Measurements from ENCODE around the gene SMIM44.
"Not testable (repeated sequence)": the region's sequence is repeated elsewhere in the genome, so short reads cannot be mapped to it uniquely, and the experiment has no call there.

Gene SMIM44

DNA sequence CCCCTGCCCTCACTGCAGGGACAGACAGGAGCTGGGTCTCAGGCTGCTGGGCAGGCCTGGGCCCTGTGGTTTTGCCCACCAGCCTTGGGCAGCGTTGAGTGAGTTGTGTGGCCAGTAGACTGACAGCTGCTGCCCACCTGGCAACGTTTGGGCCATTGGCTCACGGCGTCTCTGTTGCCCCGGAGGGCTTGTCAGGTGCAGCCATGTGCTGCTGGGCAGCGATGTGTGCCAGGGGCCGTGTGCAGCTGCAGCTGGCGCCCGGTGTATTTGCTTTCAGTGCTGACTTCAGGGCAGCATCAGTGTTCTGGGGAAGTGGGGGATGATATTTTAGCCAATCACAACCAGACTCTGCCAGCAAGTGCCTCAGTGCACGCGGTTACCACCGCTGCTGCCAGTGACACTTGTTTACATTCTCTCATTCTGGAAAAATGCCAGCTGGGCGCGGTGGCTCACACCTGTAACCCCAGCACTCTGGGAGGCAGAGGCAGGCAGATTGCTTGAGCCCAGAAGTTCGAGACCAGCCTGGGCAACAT lies 33.5 kb upstream of the SMIM44 start:
- DNase-seq: peak; percentile 25

DNA sequence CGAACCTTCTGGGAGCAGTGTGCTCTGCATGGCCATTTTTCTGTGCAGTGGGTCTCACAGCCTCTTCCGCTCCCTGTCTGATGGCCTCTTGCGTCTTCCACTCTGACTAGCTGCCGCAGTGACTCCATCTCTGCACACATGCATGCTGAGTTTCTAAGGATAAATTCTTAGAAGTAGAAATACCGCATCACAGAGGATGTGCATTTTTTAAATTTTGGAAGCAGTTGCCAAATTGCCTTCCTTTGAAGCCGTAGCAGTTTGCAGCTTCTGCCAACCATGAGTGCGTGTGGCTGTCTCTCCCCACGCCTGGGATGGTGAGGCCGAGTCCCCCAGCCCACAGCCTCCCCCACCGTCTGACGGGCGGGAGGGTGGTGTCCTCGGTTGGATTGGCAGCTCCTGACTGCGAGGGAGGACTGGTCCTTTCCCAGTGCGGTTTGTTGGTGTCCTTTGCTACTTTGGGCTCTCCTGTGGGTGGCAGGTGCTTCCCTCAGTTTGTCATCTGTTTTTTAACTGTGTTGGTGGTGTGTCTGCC lies 32.7 kb upstream of the SMIM44 start:
- no peak for DNase-seq

- no peak for DNase-seq
Observed at GRCh38 chr19:3514930-3515329, 31.7 kb upstream of the SMIM44 start.

DNA sequence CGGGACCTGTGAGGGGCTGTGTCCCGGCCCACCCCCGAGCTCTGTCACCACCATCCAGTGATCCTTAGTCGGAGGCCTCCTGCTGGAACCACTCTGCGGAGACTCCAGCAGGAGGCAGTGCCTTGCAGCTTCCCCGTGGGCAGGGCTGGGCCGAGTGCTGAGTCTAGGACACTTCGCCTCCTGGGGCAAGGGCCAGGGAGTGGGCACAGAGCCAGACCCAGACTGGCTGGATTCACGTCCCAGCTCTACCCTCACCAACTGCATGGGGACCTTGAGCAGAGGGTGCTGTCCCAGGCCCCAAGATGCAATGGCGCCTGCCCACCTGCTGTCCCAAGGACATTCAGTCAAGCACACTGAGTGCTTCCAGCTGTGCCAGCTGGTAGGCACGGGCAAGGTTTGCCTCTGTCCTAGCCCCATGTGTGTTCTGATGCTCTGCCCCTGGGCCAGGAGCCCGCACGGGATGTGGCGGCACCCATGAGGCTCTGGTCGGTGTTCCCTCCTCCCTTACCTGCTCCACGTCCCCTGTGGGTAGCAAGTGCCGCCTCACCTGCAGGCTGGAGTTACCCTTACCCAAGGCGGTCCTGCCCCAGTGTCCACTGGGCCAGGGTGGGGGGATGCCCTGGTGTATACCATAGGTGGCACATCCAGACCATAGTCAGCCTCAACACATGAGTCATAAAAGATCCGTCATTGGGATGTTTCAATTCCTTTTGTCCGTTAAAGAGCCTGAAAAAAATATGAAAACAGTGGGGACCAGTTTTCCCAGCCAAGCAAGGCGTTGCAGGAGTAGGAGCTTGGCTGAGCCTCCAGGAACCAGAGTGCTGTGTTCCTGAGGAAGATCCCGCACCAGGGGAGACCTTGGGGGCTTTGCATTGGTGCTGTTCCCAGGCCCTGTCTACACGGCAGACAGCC lies 30.2 kb upstream of the SMIM44 start:
- DNase-seq: no peak

GRCh38 chr19:3512562-3513228 lies 29.5 kb upstream of the SMIM44 start:
- no peak for DNase-seq

DNA sequence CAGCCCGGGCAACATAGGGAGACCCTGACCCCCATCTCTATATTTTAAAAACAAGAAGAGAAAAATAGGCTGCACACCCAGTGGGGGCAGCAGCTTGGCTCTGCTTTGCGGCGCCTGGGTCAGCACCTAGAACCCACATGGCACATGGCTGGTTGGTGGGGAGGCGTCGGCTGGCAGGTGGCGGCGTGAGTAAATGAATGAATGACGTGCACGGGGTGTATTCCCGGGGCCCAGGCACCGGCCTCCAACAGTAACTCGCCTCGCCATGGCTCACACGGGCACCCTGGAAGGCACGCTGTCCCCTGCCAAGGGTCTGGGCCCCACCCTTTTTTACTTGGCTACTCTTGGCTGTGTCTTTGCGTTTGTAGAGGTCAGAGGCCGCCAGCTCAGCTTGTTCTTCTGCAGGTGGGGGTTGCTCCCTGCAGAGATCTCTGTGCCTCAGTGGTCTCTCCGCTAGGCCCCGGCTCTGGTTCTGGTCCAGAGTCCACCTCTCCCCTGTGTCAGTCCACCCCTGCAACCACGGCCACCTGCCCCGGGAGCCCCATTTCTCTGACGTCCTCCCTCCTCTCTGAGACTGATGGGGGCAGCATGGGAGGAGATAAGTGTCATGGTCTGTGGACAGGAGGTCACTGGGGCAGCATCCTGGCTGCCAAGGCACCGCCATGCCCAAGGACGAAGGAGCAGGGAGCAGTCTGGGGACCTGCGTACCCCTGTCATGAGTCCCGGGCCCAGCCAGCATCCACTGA lies 28.4 kb upstream of the SMIM44 start:
- DNase-seq: no peak

DNA sequence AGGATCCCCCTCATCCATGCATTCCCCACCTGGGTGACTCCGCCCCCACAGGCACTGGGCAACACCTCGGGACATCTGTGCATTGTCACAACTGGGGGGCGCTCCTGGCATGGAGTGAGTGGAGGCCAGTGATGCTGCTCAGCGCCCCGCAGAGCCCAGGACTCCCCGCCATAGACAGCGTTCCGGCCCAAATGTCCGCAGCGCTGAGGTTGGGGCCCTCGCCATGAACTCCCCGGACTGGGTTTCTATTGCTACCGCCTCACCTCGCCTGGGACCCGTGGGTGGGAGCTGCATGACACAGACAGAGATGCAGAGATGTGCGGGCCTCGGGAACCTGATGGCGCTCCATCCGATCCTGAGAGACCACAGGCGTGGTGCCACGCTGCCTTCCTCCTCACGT lies 27.5 kb upstream of the SMIM44 start:
- DNase-seq: no peak

DNA sequence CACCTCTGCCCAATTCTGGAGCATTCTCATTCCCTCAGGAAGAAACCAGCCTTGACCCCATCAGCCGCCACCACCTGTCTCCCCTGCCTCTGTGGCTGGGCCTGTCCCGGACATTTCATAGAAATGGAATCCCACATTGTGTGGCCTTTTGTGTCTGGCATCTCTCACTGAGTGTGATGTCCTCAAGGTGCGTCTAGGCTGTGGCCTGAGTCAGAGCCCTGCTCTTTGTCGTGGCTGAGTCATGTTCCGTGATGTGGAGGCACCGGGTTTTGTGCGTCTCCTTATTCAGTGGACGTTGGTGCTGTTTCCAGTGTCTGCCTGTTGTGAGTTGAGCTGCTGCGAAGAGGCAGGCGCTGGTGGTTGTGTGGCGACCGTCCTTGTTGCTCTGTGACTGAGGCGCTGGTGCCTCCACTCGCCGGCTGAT lies 26.3 kb upstream of the SMIM44 start:
- DNase-seq: no peak

DNA sequence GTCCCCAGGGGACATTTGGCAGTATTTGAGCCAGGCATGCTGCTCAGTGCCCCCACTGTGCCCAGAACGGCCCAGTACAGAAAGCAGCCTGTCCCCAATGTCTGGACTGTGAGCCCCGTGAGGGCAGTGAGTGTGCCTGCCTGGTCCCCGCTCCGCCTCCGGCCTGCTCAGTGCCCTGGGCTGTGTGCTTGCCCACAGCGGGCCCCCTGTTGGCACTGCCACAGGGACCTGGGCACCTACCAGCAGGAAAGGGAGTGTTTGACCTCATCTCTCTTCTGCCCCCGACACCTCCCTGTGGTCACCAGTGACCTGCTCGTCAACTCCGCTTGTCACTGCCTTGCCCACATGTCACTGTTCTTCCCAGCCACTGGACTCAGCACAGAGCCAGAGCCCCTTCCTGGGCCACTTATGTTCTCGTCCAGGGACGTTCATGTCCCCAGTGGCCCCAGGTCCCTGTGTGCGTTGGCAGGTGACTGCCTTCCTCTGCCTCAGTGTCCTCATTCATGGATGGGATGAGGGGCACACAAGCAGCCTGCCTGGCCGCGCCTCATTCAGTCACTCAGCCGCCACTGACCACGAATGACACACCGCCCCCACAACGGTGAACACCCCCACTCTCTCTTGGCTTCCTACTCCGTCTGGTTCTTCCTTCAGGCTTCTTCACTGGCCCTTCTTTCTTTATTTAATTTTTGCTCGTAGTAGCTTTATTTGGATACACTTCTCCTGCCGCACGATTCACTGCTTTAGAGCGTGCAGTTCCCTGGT lies 25.7 kb upstream of the SMIM44 start:
- DNase-seq: no peak

- DNase-seq: not testable (repeated sequence)
Observed at GRCh38 chr19:3508121-3508661, 24.9 kb upstream of the SMIM44 start.

GRCh38 chr19:3507371-3508120 lies 24.3 kb upstream of the SMIM44 start:
- DNase-seq: peak; percentile 21

DNA sequence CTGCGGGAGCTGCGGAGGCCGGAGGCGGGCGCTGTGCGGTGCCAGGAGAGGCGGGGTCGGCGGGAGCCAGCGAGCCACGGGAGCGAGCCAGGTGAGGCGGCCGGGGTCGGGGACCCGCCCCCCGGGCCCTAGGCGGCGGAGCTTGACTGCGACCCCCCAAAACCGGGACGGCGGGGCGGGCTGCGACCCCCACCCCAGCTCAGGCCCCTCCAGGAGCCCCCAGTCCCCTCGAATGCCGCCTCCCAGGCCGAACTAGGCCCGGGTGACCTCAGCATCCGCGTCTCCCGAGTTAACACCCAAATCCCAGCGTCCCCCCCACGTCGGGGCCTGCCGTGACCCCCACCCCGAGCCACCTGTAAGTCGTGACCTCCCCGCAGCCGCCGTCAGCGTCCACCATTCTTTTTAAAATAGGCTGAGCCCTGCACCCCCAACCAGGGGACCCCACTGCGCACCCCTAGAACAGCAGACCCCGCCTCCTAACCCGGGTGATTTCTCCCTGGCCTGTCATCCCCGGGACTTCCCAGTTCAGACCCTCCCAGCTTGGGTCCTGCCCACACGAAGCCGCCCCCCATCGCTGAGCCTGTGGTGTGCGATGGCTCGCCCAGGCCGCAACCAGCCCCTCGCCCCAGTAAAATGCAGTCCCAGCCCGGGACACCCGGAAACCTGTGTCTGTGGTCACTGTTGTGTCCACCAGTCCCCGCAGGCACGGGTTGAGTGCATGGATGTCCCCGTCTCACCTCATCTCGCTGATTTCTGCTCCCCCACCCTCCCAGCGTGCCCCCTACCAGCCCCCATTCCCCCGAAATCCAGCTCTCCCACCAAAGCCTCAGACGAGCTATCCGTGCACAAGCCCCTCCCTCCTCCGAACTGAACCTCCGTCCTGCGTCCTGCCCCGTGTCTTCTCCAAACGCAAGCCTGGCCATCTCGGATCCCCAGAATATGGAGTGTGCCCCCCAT lies 23.4 kb upstream of the SMIM44 start:
- peak; percentile 9 for DNase-seq

DNA sequence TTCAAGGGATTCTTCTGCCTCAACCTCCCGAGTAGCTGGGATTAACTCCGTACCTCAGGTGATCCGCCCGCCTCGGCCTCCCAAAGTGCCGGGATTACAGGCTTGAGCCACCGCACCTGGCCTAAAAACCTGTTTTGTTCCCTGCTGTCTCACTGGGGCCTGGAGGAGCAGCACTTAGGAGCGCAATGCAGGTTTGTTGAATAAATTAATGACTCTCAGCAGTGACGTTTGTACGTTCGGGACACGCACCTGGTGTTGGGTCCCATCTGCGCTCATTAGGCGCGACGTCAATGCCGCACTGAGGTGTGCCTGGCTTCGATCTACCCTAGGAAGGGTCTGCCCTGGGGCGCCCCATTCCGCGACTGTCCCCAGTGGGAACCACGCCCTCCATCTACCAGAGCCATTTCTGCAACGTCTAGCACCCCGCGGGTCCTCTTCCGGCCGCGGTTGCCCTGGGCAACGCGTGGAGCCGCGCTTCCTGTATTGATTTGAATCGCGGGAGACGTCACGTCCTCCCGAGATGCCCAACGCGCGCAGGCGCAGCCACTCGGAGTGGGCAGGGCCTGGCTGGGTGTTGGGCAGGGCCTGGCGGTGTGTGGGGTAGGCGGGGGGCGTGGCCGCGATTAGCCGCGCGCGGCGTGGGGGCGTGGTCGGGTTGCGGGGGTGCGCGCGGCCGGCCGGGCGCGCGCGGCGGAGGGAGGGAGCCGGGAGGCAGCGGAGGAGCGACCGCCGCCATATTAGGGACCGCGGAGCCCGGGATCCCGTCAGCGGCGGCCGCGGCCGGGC lies 22.6 kb upstream of the SMIM44 start, which contains the start of gene FZR1:
Gene FZR1 (plus strand): TSS at position 714 of the 786 bp plus-strand sequence. CDS start 16,679 bp downstream, outside the sequence.
- peak; percentile 100 for DNase-seq

GRCh38 chr19:3504735-3505134 lies 21.5 kb upstream of the SMIM44 start:
- no peak for DNase-seq

DNA sequence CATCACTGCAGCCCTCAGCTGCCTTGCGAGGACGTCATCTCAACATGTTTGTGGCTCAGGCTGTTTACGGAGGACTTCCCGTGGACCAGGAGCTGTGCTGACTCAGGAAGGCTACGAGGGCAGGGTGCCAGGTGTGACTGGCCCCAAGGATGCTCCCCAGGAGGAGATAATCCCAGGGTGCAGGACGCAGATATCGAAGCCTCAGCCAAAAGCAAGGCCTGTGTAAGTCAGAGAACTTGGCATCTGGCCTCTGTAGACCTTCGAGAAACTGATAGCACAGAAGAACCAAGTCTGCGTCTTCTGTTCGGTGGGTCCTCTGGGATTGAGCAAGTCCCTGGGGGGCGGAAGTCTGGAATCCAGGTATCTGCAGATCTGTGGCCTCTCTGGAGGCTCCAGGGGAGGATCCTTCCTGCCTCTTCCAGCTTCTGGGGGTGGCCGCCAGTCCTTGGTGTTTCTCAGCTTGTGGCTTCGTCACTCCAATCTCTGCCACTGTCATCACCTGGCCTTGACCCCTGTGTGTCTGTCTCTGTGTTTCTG lies 19.9 kb upstream of the SMIM44 start:
- no peak for DNase-seq

- no peak for DNase-seq
Observed at GRCh38 chr19:3501780-3502179, 18.5 kb upstream of the SMIM44 start.

GRCh38 chr19:3500429-3501101 lies 17.3 kb upstream of the SMIM44 start, which contains the start of gene DOHH:
TSS of gene DOHH (minus strand) at chr19:3500674. CDS start at chr19:3496814, 3,860 bp downstream.
- DNase-seq: peak; percentile 94

All from activated effector memory CD4-positive, alpha-beta T cell treated with Interleukin-2 at 50 U/mL for 16 hours (primary cell).